HK-2 (cell line): Measurements from ENCODE around the gene PLVAP.
"Not testable (repeated sequence)": the region's sequence is repeated elsewhere in the genome, so short reads cannot be mapped to it uniquely, and the experiment has no call there.

Experiments
- DNase-seq: peaks from one replicate; pipeline ENCODE4 v3.0.0-alpha.2; 2018; ENCODE audit not compliant: unreplicated experiment

PLVAP gene

DNA sequence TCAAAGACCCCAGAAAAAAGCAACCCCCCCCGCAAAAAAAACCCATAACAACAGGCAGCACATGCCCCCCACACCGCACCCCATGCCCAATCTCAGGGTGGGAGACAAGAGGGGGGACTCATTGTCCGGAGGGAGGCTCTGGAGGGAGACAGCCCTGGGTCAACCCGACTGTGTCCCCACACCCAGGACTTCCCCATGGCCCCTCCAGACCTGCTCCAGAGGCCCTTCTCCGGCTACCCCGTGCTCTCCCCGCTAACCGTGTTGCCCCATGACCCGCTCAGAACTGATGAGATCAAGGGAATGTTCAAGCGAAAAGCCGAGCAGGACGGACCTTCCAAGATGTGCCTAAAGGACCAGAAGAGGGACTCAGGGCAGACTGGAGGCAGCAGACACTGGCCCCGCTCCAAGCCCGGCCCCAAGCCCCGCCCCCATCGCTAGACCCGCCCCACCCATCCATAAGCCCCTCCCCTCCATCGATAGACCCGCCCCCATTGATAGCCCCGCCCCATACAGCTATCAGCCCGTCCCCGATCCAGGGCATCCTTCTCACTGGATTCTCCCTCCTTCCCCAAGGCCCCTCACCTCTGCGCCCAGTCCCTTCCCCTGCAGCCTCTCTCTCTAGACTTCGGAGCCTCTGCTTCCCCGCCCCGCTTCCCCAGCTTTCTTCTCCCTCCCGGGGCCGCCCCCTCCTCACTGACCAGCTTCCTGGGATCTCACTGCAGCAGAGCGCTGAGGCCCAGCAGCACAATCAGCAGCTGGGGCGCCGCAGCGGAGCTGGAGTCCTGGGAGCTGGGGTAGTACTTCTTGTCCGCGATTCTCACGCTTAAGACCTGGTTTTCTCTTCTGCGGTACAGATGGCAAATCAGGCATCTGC is 26.1 kb upstream of the PLVAP start:
- DNase-seq: no peak

DNA sequence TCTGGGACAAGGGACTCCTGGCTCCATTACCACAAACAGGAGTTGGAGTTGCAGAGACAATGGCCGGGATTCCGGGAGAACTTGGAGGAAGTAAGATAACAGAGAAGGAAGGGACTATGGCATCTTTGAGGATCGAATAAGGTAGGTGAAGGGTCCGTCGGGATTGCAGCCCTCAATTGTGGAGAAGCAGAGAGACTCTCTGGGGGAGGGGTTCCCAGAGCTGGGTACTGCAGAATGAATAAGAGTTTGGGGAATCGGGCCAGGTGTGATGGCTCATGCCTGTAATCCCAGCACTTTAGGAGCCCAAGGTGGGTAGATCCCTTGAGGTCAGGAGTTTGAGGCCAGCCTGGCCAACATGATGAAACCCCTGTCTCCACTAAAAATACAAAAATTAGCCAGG is 24.5 kb upstream of the PLVAP start:
- DNase-seq: no peak

DNA sequence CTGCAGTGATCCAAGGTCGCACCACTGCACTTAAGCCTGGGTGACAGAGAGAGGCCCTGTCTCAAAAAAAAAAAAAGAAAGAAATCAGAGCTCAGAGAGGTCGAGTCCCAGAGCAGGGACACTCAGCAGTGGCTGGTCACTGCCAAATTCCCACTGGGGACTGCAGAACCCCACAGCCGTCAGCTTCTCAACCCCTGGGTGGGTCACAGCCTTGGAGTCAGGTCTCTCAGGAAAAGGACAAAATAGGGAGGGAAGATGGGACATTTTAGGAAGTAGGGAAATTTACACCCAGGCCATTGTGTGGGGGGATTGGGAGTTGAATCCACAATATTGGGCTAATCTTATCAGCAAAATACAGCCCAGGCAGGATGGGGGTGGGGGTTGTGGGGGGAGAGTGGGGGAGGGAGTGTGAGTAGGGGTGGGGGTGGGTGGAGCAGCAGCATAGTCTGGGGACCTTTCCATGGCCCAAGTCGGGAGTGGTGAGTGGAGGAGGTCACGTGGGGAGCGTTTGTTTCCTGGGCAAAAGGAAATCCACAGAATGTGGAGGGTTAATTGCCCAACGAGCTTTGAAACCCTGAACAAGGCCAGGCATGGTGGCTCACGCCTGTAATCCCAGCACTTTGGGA is 21.9 kb upstream of the PLVAP start:
- DNase-seq: no peak

DNA sequence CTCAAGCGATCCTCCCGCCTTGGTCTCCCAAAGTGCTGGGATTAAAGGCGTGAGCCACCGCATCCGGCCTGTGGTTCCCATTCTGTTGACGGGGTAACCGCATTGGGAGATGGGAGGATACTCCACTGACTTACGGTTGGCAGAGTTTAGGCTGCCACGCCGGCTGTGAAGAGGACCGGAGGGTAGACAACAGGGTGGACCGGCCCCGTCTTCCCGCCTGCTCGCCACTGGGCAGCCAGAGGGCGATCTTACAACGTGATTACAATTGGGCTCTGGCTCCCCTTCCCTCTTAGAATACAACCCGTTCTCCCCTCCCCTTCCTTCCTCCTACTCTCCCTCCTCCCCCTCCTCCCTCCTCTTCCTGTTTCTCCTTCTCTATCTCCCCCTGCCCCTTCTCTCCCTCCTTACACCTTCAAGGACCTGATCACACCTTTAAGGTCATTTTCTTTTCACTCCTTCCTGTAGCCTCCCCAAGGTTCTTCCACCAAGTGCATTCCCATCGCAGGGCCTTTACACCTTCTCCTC is 17.8 kb upstream of the PLVAP start:
- peak; percentile 59 for DNase-seq

DNA sequence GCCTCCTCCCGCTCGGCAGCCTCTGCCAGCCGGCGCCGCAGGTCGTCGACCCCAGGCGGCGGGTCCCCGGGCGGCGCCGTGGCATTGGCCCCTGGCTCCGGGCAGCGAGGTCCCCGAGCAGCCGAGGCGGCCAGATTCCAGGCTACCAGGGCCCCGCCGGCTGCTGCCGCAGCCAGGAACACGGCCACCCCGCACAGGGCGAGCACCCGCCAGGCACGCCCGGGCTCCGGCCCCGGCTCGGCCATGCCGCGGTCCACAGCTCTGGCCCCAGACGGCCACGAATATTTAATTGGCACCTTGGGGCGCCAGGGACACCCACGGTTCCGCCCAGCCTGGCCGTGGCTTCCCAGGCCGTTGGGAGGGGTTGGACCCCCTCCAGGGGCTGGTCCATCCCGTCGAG is 16.8 kb upstream of the PLVAP start, which contains the start of gene CCDC194:
Gene CCDC194 (minus strand): TSS at position 283 of the 400 bp plus-strand sequence. CDS start 38 bp downstream, at position 245.
- no peak for DNase-seq

DNA sequence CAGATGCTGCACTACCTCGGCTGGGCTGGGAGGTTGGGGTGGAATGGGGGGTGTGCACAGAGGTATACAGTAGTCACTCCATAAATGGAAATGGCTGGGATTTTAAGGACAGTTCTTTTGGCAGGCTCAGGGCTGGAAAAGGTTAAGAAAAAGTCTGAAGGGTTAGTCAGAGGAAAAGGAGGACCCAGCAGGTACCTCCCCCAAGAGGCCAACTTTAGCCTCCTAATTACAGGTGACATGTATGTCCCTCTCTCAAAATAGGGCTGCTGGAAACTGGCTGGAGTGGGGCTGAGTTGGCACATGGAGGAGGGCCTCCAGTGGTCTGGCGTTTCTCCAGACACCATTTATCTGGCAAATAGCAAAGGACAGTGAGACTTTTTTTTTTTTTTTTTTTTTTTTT is 15.9 kb upstream of the PLVAP start:
- no peak for DNase-seq

DNA sequence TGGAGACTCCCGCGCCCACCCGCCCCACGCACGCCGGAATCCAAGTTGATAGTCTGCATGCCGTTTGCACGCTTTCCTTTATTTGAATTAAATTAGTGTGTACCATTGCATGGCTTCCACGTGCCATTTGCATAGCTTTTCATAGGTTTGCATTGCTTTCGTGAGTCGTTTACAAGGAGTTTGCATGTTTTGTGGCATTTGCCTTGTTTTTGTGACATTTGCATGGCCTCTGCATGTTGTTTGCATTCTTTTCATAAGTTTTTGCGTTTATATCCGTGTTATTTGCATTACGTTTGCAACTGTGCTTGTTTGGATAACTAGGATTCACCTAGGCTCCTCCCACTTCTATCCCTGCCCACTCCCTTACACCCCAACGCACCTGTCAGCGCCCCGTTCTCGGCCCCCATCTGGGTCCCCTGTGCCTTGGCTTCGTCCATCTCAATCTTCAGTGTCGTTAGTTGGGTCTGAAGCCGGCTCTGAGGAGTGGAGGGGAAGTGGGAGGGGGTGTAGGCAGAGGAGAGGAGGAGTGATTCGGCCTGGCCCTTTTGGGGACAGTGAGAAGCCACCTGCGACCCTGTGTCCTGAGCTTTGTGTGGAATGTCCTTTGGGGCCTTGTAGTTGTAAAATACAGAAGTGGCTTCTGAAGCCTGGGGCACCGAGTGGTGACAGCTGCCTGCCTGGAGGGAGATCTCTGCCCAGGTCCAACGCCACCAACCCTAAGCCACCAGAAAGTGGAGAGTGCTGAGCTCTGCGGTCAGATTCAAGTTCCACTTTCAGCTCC is 14.4 kb upstream of the PLVAP start:
- DNase-seq: no peak

DNA sequence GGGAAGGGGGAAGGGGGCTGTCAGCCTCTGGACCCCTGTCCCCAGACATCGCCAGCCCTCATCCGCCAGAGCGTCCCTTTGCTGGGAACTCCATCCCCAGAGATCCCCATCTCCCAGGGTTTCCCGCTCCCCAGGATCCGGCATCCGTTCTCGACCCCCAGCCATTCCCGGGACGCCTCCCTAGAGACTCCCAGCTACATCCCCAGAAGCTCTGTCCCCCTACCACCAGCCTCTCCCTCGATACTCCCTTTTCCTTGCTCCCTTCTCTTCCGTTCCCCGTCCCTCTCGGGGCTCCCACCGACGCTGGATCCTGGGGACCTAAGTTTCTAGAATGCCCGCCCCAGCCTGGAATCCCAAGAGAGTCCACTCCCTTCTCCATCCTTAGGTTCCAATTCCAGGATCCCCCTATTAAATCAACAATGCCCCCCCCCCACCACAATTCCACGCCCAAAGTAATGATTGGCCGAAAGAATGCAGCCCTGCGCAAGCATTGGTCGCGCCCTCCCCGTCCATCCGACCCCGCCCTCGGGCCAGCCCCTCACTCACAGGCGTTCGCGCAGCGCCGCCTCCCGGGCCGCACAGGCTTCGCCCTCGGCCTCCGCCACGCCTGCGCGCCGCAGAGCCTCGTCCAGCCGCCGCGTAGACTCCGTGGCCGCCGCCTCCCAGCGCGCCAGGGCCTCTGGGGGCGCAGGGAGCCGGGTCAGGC is 13.7 kb upstream of the PLVAP start:
- DNase-seq: peak; percentile 91

DNA sequence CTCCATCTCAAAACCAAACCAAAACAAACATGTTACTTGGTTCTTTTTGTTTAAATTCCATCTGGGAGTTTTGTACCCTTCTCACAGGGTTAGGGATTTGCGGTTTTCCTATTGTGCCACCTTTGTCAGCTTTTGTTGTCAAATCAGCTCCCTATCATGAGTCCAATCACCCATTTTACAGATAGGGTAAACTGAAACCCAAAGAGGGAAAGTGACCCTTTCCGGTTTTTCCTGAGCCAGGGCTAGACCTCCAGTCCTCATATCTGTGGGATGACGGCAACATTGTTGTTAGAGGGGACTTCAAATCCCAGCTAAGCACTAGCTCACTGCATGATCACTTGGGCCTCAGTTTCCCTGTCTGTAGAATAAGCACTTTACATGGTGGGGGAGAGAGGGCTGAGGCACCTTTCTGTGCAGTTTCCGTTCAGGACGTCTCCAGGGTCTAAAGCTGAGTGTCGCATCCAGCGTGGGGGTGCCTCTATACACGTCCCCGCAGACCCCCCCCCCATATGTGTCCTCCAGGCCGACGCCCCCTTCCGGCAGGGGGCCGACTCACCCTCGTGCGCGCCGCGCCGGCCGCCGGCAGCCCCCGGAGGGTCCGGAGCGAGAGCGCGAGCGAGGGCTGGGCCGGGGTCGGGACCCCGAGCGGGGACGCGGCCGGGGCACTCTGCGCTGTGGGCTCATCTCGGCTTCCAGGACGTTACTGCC is 13.0 kb upstream of the PLVAP start:
- DNase-seq: no peak

DNA sequence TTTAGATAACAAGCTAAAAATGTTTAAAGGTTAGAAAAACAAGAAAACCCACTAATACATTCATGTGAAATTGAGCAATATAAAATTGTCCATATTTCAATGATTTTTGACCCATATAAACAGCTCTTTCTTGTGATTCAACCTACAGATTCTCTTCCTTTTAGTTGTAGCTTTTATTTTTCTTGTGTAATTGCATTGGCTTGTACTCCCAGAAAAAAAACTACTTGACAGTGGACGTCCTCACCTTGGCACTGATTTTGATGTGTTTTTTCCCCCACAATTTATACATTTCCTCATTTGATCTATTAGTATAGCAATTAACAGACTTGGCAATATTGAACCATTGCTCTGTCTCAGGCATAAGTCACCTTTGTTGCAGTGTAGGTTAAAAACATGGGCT is 12.1 kb upstream of the PLVAP start:
- DNase-seq: no peak

DNA sequence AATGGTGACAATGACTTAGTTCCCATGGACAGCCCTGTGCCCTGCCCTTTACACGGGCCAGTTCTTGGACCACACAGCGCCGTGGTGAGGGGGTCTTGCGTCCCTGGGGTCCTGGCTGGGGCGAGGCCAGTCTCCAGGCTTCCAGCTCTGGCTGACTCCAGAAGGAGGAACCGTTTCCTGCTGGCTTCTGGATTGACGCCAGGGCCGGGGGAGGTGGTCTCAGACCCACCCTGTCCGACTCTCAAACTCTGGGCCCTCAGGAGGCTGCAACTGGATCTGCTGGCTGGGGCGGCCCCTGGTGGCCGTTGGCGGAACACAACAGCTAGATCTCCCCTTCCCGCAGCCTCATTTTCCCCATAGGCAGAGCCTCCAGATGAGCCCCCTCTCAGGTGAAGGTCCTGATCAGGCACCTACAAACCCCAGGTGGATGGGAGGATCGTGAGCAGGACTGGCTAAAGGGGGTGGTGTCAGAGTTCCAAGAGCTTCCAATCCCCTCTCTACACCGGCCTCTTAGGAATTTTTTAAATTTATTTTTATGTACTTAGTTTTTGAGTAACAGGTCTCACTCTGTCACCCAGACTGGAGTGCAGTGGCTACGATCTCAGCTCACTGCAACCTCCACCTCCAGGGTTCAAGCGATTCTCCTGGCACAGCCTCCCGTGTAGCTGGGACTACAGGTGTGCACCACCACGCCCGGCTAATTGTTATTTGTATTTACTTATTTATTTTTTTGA is 8.9 kb upstream of the PLVAP start:
- peak; percentile 53 for DNase-seq

DNA sequence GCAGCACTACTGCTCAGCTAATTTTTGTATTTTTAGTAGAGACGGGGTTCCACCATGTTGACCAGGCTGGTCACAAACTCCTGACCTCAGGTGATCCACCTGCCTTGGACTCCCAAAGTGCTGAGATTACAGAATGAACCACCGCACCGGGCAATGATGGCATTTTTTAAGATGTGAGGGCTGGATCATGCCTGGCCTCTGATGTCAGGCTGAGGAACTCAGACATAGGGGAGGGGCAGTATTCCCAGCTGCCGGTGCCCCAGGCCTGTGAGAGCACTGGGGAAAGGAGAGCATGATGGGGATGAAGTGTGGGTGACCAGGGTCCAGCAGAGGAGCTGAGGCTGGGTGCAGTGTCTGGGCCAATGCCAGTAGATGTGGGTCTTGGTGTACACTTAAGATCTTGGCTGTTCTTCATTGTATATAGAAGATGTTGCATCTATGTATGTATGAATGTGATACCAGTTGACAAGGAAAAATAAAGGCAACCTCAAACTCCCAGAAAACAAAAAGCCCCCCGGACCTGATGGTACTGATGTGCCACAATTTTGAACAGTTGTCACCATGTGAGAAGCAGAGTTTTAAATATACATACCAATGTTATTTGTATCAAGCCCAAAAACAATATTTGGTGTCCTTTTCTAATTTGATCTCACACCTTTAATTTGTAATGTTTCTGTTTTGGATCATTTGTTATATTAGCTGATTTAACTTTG is 3.4 kb upstream of the PLVAP start:
- DNase-seq: no peak

DNA sequence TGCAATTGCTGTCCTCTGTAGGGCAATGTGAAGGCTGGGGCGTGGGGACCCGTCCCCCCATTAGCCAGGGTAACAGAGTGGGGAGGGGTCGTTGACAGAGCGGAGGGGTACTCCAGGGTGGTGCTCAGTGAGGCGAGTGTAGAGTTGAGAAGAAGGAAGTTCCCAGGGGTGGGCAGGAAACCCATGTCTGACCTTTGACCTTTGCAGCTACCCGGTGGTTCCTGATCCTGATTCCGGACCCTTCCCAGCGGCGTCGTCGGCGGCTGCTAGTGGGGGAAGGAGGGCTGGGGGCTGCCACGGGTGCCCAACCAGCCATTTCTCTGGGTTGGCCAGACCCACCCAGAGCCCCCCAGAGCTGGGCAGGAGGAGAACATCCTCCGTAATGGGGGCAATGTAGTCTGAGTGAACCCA is 2.1 kb upstream of the PLVAP start:
- DNase-seq: no peak

DNA sequence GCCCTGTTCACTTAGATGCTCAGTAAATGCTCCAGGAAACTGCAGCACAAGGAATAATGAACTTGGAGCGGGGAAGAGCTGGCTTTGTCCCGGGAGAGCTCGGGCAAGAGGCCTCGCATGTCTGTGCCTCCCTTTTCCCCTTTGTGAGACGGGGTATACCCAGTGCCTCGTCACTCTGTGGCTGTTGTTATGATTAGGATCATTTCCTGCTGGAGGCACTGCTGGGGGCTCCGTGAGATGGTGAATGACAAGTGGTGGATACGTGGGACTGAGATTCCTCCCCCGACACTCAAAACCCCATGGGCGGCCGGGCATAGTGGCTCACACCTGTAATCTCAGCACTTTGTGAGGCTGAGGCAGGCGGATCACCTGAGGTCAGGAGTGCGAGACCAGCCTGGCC is 1.1 kb upstream of the PLVAP start:
- DNase-seq: no peak

DNA sequence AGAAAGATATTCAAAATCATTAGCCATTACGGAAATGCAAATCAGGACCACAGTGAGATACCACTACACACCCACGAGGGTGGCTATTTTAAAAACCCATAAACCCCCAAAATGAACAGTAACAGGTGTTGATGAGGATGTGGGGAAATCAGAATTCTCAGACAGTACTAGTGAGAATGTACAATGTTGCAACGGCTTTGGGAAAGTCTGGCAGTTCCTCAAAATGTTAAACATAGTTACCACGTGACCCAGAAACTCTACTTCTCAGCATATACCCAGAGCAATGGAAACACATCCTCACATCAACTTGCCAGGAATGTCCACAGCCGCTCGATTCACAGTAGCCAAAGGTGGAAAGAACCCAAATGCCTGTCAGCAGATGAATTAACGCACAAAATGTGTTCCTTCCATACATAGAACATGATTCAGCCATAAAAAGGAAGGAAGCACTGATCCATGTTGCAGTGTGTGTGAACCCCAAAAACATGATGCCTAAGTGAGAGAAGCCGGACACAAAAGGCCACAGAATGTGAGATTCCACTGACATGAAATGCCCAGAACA is 7.0 kb downstream of the PLVAP start:
- DNase-seq: no peak

DNA sequence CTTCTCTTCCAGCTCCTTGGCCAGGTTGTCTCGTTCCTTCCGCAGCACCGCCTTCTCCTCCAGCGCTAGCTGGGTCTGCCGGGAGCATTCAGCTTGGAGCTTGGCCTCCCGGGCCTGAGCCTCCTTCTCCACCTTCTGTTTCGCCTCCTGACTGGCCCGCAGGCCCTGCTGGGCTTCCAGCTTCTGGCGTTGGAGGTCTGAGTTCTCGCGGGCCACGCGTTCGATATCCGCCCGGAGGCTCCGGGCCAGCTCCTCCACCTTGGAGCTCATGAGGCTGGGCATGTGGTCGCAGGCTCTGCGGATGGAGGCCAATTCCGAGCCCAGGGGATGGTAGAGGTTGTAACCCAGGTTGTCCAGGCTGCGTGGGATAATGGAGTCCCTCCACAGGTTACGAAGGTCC is 11.8 kb downstream of the PLVAP start:
- DNase-seq: no peak

DNA sequence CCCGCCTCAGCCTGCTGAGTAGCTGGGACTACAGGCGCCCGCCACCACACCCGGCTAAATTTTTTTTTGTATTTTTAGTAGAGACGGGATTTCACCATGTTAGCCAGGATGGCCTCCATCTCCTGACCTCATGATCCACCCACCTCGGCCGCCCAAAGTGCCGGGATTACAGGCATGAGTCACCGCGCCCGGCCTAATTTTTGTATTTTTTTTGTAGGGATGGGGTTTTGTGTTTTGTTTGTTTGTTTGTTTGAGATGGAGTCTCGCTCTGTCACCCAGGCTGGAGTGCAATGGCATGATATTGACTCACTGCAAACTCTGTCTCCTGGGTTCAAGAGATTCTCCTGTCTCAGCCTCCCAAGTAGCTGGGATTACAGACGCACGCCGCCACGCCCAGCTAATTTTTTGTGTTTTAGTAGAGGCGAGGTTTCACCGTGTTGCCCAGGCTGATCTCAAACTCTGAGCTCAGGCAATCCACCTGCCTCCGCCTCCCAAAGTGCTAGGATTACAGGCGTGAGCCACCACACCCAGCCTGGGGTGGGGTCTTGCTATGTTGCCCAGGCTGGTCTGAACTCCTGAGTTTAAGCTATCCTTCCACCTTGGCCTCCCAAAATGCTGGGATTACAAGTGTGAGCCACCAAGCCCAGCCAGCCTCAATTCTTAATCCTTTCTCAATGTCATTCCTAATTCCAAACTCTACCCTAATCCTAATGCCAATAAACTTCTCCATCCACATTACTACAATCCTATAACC is 13.1 kb downstream of the PLVAP start:
- DNase-seq: not testable (repeated sequence)
